GM19328 (cell line): ENCODE results near the gene ERH.
"Not testable (repeated sequence)": the region's sequence is repeated elsewhere in the genome, so short reads cannot be mapped to it uniquely, and the experiment has no call there.

Experiments
- ATAC-seq: cut with Tn5 transposase; IDR thresholded peaks from one replicate; pipeline ENCODE4 v1.9.1; 2021; ENCODE audit warnings: mild to moderate bottlenecking, moderate library complexity; ENCODE audit not compliant: unreplicated experiment

ERH gene

GRCh38 chr14:69398818-69399210 lies 715 bp upstream of the ERH start:
- ATAC-seq, result no peak

DNA sequence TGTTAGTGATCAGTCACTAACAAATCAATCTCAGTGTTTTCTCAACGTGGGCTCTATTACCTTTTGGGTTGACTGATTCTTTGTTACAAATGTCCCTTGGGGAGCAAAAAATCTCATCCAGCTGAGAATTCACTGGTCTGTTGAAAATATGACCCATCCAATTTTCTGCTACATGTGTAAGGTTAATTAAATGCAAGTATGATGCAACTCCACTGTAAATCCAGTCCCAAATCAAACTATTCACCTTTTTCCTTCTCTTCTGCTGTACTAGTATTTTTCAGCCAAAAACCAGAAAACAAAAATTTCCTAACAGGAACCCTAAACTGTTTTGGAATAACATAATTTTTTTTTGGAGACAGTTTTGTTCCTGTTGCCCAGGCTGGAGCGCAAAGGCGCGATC lies 2.2 kb downstream of the ERH start:
- ATAC-seq, result no peak

GRCh38 chr14:69392481-69392880 lies 5.6 kb downstream of the ERH start:
- ATAC-seq, result no peak

DNA sequence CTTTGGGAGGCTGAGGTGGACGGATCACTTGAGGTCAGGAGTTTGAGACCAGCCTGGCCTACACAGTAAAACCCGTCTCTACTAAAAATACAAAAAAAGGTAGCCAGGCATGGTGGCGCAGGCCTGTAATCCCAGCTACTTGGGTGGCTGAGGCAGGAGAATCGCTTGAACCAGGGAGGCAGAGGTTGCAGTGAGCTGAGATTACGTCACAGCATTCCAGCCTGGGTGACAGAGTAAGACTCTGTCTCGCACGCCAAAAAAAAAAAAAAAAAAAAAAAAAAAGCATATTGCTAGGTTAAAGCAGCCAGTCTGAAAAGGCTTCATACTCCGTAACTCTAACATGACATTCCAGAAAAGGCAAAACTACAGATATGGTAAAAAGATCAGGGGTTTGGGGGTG lies 6.7 kb downstream of the ERH start:
- ATAC-seq, result not testable (repeated sequence)

DNA sequence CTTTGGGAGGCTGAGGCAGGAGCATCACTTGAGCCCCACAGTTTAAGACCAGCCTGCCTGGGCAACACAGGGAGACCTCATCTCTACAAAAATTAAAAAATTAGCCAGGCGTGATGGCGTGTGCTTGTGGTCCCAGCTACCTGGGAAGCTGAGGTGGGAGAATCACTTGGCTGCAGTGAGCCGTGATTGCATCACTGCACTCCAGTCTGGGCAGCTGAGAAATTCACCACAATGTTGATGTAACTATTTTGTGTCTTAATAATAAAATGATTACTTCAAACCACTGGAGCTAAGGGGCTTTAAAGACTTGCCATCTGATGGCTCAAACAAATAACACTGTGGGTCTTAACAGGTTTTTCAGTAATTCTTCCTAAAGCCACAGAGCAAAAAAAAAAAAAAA lies 10.8 kb downstream of the ERH start:
- no peak for ATAC-seq

DNA sequence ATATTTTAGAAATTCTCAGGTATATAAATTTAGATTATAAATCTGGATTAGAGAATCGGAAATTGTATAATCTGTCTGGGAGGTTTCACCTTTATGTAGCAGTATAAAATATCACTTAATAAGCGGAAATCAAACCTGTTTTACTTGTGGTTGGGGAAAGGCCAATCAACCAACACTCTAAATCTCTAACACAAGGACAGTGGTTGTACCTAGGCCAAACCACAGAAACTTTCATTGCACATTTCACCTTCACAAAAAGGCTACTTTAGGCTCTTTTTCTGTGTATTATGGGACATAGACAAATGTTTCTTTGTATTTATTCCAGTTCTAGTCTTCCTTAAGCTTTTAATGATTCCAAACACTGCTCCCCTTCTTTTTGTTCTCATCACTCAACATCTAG lies 19.8 kb downstream of the ERH start:
- no peak for ATAC-seq

DNA sequence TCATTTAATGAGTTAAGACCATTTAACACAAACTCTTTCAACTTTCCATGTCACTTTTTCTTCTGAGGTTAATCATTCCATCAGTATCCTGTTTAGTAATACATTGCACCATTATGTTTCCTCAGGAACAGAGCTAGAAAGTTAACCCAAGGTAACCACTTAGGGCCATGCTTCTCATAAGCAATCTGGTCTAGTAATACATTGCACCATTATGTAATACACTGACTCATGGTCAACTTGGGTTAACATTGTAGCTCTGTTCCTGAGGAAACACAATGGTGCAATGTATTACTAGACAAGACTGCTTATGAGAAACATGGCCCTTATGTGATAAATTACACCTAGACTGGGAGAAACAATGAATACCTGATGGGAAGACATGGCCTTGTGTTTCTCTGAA lies 21.7 kb downstream of the ERH start:
- ATAC-seq, result no peak

DNA sequence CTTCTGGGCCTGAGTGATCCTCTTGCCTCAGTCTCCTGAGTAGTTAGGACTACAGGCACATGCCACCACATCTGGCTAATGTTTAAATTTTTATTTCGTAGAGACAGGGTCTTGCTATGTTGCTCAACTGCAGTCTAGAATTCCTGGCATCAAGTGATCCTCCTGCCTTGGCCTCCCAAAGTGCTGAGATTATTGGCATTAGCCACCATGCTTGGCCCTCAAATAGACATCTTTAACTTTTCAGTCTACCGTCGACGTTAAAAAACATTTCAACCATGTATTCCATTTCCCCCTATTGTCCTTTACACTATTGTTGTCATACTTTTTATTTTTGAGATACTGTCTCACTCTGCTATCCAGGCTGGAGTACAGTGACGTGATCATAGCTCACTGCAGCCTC lies 22.4 kb downstream of the ERH start:
- no peak for ATAC-seq

DNA sequence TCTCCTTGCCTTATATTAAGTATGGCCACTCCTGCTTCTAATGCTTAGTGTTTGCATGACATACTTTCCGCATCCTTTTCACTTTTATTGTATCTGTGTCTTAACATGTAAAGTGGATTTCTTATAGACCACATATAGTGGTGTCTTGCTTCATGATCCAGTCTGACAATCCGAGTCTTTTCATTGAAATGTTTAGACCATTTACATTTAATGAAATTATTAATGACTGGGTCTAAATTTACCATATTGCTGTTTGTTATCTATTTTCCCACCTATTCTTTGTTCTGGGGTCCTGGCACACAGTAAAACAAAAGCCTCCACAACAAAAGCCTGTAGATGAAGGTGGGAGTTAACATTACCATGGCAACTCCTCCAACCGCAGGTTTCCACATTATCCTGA lies 22.9 kb downstream of the ERH start:
- no peak for ATAC-seq

DNA sequence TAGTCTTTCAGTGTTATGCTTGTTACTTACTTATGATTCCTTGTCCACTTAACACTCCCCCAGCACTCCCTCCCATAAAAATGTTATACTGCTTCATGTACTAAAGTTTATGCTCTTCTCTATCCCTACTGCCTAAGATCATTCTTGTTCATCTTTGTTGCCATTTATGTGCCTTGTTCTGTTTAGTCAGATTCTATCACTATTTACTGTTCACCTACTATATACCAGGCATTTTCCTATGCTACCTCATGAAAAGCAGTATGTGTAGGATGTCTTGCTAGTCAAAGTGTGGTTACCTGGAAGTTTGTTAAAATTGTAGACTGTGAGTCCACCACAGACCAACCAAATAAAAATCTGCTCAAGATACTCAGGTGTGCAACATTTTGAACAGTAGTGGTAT lies 23.9 kb downstream of the ERH start:
- ATAC-seq, result no peak

DNA sequence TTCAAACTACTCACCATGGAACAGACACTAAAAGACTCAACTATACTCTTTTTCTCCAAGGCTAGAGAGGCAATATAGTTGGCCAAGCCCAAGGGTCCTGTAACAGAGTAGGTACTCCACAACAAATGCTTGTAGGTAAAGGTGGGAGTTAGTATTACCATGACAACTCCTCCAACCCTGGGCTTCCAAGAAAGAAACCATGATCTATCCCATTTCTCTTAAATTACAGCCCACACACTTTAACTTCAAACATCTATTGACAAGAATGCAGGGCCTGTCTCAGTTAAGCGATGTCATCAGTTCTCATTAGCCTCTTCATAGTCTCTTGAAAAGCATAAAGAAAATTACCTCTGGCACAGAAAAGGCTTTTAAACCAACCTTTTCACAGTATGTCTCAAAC lies 25.0 kb downstream of the ERH start:
- no peak for ATAC-seq

DNA sequence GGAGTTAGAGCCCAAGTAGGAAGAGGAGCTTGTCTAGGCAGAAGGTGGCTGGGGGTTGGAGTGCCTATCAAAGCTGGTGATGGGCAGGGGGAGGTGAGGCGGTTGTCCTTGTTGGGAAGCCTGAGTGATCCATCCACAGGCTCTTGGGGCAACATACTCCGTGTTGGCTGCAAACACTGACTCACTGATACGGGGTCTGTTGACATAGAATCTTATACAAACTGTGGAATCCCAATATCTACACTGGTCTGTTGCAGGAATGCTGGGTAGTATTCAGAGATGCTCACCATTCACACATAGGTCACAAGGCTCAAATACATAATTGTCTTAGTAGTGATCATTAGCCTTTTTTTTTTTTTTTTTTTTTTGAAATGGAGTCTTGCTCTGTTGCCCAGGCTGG lies 26.0 kb downstream of the ERH start:
- no peak for ATAC-seq

DNA sequence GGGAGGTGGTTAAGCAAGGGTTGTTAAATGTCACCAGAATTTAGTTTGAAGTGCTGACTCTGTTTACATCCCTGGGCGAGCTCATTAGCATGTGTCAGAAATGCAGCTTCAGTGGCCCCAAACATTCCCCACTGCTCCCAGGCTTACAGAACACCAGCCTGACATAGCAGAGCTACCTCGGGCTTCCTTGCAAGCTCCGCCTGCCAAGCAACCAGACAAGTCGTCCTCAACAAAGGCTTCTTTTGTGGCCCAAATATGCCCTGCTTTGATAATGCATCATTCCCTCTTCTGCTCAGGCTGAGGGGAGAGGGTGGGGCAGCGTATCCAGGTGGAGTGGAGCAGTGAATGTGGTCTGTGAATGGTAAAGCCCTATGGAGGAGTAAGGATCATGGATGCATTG lies 28.0 kb downstream of the ERH start:
- ATAC-seq, result no peak

DNA sequence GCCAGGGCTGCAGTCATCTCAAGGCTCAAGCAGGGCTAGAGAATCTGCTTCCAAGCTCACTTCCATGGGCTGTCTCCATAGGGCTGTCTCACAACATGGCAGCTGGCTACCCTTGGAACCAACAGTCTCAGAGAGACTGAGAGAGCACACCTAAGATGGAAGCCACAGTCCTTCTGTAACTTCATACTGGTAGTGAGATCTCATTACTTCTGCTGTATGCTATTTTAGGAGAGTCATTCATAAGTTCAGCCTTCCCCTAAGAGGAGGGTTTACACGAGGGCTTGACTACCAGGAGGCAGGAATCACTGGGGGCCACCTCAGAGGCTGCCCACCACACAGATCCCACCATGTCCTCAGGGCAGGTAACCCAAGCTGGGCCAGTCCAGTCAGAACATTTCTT lies 29.7 kb downstream of the ERH start:
- ATAC-seq, result no peak

DNA sequence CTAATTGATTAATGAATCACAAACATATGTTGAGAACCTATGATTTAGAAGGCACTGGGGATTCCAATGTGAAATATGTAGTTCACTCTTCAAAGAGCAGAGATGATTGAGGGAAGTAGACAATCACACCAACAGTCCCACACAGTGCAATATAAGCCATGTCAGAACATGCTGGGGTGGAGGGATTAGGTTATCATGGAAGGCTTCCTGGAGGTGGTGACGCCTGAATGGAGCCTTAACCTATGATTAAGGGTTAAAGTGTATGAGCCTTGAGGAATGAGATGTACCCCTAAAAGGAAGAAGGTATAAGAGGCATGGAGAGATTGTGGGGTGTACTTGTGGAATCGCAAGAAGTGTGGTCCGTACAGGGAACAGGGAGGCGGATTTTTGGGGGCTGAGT lies 31.3 kb downstream of the ERH start:
- ATAC-seq, result no peak

DNA sequence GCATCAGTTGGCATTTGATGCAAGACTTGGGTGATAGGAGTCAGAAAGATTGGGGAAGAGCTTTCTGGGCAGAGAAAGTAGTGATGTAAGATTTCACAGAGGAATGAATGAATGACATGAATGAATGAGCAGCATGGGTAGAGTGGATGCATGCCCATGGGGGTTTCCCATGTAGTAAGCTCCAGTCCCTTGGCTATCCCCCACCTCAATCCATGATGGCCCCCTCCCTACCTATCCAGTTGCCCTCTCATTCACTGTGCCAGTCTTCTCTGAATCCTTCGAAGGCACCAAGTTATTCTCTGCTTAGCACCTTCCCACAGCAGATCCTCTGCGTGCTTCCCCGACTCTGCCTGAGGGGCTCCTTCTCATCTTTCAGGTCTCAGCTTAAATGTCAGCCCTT lies 32.0 kb downstream of the ERH start:
- no peak for ATAC-seq

DNA sequence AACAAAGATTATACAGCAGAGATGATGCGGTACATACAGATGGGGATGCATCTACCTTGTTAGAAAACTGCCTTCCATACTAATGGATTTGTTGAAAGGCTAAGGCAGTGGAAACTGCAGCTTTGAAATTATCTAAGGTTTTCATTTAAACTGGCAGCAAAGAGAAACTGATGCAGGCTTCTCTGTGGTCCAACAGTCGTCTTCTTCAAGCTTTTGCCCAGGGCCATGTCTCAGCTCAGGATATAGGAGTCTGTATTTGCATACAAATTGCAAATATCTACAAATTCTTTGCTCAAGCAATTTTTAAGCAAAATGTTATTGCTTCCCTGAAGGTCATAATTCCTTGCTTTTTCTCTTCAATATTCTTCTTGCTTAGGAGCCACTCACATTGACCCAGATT lies 33.7 kb downstream of the ERH start:
- no peak for ATAC-seq

DNA sequence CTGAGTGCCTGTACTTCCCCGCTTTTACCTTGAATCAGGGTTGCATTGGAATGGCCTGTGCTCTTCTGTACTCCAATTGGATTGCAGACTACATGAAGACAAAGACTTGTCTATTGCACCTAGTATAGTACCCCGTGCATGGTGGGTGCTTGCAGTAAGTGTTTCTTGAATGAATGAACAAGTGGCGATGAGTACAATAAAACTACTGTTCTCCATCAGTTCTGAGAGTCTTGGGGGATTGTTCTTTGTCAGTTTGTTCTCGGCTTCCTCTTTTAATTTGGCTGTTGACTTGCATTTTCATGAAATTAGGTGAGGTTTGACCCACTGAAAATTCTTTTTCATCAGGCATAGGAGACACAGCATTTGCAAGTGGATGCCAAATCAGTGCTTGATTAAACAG lies 34.1 kb downstream of the ERH start:
- ATAC-seq, result no peak

DNA sequence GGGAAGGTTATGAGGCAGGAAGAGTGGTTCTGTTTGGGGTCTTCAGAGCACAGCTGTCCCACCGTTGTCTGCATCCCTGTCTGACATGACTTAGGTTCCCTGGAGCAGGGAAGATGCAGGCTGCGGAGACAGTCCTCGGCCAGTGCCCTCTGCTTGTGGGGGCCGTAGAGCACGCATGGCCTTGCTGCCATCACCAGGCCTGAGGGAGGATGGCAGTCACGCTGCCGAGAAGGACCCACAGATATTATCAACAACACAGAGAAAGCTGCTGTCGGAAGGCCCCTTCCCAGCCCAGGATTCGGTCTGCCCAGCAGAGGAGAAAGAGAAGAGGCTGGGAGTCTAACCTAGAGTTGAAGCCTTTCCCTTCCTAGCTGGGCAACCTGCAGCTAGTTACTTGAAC lies 35.0 kb downstream of the ERH start:
- no peak for ATAC-seq

GRCh38 chr14:69360438-69361108 lies 37.5 kb downstream of the ERH start:
- no peak for ATAC-seq

GRCh38 chr14:69358966-69359365 lies 39.1 kb downstream of the ERH start:
- no peak for ATAC-seq

DNA sequence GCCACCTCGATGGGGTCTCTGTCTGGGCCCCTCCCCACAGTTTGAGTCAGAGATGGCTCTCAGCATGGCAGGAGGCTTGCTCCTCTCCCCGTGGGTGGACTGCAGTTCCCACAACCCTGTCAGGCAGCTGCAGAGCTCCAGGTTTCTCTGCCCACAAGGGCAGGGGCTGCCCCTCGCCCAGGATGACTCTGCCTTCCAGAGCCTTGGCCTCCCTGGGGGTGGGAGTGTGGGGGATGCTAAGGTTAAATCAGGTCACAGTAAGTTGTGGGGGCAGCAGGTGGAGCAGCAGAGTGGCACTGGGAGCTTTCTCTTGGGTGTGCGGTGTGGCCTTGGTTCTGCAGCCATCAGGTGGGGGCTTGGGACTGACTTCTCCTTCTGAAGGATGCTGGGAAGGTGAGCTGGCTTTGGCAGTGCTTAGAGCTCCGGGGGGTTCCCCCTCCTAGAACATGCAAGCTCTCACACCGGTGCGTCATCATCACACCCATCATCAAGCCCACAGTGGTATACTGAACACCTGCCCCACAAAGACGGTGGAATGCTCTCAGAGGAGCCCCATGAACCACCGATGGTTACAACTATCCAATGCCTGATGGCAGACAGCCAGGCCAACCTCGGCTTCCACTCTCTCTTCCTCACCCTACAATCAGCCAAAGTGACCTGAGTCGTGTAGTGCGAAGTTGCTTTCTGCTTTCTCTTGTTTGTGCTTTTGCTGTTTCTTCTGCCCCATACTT lies 39.7 kb downstream of the ERH start:
- no peak for ATAC-seq
